Testis (tissue), 2 donors: Measurements from ENCODE around the gene ZNF217.
"Not testable (repeated sequence)": the region's sequence is repeated elsewhere in the genome, so short reads cannot be mapped to it uniquely, and the experiment has no call there.

Experiments used
- POLR2A ChIP-seq: fragments of 450-650 bp; IDR thresholded peaks from one replicate; pipeline ENCODE4 v1.6.1; 2017; ENCODE audit warnings: antibody characterized with exemption, mild to moderate bottlenecking, moderate library complexity
- TF ChIP-seq, protein P1 (sequence below), 3 experiments: fragments of 450-650 bp in 2 of 3; fragments of 200-600 bp in 1 of 3; sonication (generic) in 1 of 3; IDR thresholded peaks; one replicate each; pipeline ENCODE4 v1.5.1; 2016 to 2019; ENCODE audit warnings: antibody characterized with exemption in 3 of 3, mild to moderate bottlenecking in 2 of 3, moderate library complexity in 1 of 3

DNA sequence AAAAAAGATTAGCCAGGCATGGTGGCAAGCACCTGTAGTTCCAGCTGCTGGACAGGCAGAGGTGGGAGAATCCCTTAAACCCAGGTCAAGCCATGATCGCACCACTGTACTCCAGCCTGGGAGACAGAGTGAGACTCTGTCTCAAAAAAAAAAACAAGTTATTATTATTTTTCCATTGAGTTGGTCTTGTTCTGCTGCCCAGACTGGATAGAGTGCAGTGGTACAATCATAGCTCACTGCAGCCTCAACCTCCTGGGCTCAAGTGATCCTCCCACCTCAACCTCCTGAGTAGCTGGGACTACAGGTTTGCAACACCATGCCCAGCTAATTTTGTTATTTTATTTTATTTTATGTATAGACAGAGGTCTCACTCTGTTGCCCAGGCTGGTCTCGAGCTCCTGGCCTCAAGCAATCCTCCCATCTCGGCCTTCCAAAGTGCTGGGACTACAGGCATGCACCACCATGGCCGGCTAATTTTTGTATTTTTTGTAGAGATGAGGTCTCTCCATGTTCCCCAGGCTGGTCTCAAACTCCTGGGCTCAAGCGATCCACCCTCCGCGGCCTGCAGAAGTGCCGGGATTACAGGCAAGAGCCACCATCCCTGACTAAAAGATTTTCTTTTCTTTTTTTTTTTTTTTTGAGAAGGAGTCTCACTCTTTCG lies 31.4 kb downstream of the ZNF217 start:
- TF ChIP-seq POLR2A = not testable (repeated sequence)
- TF ChIP-seq, protein P1, sequence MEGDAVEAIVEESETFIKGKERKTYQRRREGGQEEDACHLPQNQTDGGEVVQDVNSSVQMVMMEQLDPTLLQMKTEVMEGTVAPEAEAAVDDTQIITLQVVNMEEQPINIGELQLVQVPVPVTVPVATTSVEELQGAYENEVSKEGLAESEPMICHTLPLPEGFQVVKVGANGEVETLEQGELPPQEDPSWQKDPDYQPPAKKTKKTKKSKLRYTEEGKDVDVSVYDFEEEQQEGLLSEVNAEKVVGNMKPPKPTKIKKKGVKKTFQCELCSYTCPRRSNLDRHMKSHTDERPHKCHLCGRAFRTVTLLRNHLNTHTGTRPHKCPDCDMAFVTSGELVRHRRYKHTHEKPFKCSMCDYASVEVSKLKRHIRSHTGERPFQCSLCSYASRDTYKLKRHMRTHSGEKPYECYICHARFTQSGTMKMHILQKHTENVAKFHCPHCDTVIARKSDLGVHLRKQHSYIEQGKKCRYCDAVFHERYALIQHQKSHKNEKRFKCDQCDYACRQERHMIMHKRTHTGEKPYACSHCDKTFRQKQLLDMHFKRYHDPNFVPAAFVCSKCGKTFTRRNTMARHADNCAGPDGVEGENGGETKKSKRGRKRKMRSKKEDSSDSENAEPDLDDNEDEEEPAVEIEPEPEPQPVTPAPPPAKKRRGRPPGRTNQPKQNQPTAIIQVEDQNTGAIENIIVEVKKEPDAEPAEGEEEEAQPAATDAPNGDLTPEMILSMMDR (IDR thresholded peaks at IDR 0.05) = not testable (repeated sequence)
